H1 (cell line): ENCODE data around the gene FGF1. TPM values are rescaled to one million over a fixed set of nuclear protein-coding genes. Genes with fewer than 3 reads are reported as not detected.

Experiments used
- BCL11A ChIP-seq, 2 experiments: IDR thresholded peaks; one replicate each; pipeline ENCODE4 v1.6.1; 2011; ENCODE audit warnings: low read depth in 2 of 2, low read length in 2 of 2, mild to moderate bottlenecking in 2 of 2
- EZH2 ChIP-seq: fragments of 200-600 bp; sonication (generic); IDR thresholded peaks from 2 replicates; pipeline ENCODE4 v1.7.1; 2012; ENCODE audit warnings: low read depth, mild to moderate bottlenecking, moderate library complexity, low read length, inconsistent platforms; ENCODE audit not compliant: severe bottlenecking
- HDAC6 ChIP-seq: IDR thresholded peaks from one replicate; pipeline ENCODE4 v1.7.1; 2012; ENCODE audit warnings: low read depth, mild to moderate bottlenecking, inconsistent platforms, low read length, moderate library complexity
- MAX ChIP-seq: IDR thresholded peaks from 2 replicates; pipeline ENCODE4 v1.6.1; 2012; ENCODE audit warnings: inconsistent platforms
- NRF1 ChIP-seq: IDR thresholded peaks from 2 replicates; pipeline ENCODE4 v1.6.1; 2011; ENCODE audit warnings: mild to moderate bottlenecking, low read depth, low read length, improper control_type of control experiment
- ZNF274 ChIP-seq: IDR thresholded peaks from 2 replicates; pipeline ENCODE4 v1.7.0; 2012; ENCODE audit warnings: low read length, borderline replicate concordance; ENCODE audit errors: extremely low read depth
- polyA plus RNA-seq, 7 experiments: library from polyadenylated mRNA; depleted of rRNA in 3 of 7; stranded (reverse) in 5 of 7; unstranded in 2 of 7; fragments of >200 nt in 5 of 7; fragments of 200-250 nt in 2 of 7; gene quantifications; 1 replicate in 5 of 7; 2 replicates in 1 of 7; 4 replicates in 1 of 7; pipeline versions ENCODE4 v1.2.1 to v1.2.3, GENCODE V29; 2011 to 2013; ENCODE audit warnings: missing spikeins in 2 of 7, mixed read lengths in 2 of 7
- total RNA-seq: library from RNA; stranded (reverse); fragmentation: NEBNext Ultra II Directional; extraction: Animal tissue kit (Norgen Biotek cat#: 25700); gene quantifications from 2 replicates; pipeline ENCODE4 v1.2.1, GENCODE V29; 2021

Gene FGF1
- total and polyA plus RNA-seq, 2 of the 8 experiments (the other 6 are each of a cell fraction or from before 2014, with no cell fraction given) = 0.30 to 0.50 TPM

DNA sequence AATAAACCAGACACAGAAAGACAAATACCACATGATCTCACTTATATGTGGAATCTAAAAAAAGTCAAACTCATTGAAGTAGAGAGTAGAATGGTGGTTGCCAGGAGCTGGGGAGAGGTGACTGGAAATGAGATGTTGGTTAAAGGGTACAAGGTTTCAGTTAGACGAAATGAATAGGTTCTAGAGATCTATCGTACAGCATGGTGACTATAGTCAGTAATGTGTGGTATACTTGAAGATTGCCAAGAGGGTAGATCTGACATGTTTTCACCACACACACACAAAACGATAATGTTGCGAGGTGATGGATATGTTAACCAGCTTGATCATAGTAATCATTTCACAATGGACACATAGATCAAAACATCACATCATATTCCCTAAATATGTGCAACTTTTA lies 46.4 kb downstream of the FGF1 start (continued):
- TF ChIP-seq ZNF274 (no peak), MAX (no peak), HDAC6 (no peak), BCL11A (IDR thresholded peaks at IDR 0.05; ENCODE audit: low read depth in 2 of 2, low read length in 2 of 2) (no peak), EZH2 (no peak), NRF1 (no peak)
